K562 (cell line): ENCODE data around the gene ZBTB8A. TPM values are rescaled to one million over a fixed set of nuclear protein-coding genes. Genes with fewer than 3 reads are reported as not detected.

Experiments
- ATAC-seq: fragments of 200-7000 bp; cut with Tn5 transposase; 3 replicates; pipeline ENCODE4 v1.9.1; 2020; ENCODE audit warnings: moderate library complexity
- BruUV-seq: library from RNA; stranded (reverse); fragments of 400-500 nt; replicated peaks from 2 replicates; lab custom pipeline; 2021; lab: Mats Ljungman, UMichigan
- CTCF ChIA-PET: fragments of 300-600 bp; formaldehyde crosslinking; extraction: SDS; loops from one replicate; lab custom pipeline; 2021; ENCODE audit warnings: low intra/inter-chr PET ratio; lab: Yijun Ruan, JAX
- POLR2A ChIA-PET: fragments of 300-600, 350-650 bp; sonication (Branson Sonifier 250); formaldehyde crosslinking; extraction: SDS; loops from one replicate; lab custom pipeline; 2021; ENCODE audit warnings: antibody characterized with exemption, inconsistent platforms; lab: Yijun Ruan, JAX
- DNase-seq, 4 experiments: peaks; one replicate each; pipeline versions ENCODE4 v3.0.0 to v3.0.0-alpha.2; 2011 to 2018; ENCODE audit warnings: low spot score in 3 of 4, mixed read lengths in 3 of 4; ENCODE audit errors: extremely low read depth in 1 of 4
- FAIRE-seq: peaks from 2 replicates; lab custom pipeline; 2011; peaks lifted over from hg19 to GRCh38; lab: Jason Lieb, UNC
- H2AFZ ChIP-seq: 2 replicates; pipeline ENCODE4 v1.6.0; 2011; ENCODE audit warnings: low read depth, low read length, control low read depth, inconsistent platforms
- H3K27ac ChIP-seq: fragments of 200-600 bp; 3 replicates; pipeline ENCODE4 v1.8.0; 2011; ENCODE audit warnings: low read depth, mild to moderate bottlenecking, control low read depth, inconsistent platforms, low read length, moderate library complexity, mixed read lengths; ENCODE audit errors: extremely low read depth
- H3K27me3 ChIP-seq, 2 experiments: fragments of 300-600 bp in 1 of 2; 2 replicates in 1 of 2; 3 replicates in 1 of 2; pipeline versions ENCODE4 v1.6.0 to v1.8.0; 2011; ENCODE audit warnings: inconsistent platforms in 2 of 2, low read length in 2 of 2, mild to moderate bottlenecking in 1 of 2, mixed read lengths in 1 of 2, moderate library complexity in 1 of 2; ENCODE audit not compliant: control insufficient read depth in 2 of 2, insufficient read depth in 2 of 2
- H3K36me3 ChIP-seq: fragments of 300-600 bp; 3 replicates; pipeline ENCODE4 v1.8.0; 2011; ENCODE audit warnings: mild to moderate bottlenecking, low read length, inconsistent platforms; ENCODE audit not compliant: control insufficient read depth, insufficient read depth
- H3K4me1 ChIP-seq, 2 experiments: fragments of 200-600 bp in 1 of 2; replicated peaks in 1 of 2; 2 replicates in 1 of 2; 3 replicates in 1 of 2; pipeline versions ENCODE4 v1.5.1 to v1.8.0; 2011; ENCODE audit warnings: inconsistent platforms in 2 of 2, low read length in 2 of 2, mild to moderate bottlenecking in 1 of 2, mixed read lengths in 1 of 2, moderate library complexity in 1 of 2; ENCODE audit not compliant: control insufficient read depth in 2 of 2, insufficient read depth in 2 of 2
- H3K4me2 ChIP-seq: 2 replicates; pipeline ENCODE4 v1.6.1; 2011; ENCODE audit warnings: low read length, control low read depth, inconsistent platforms, mixed read lengths; ENCODE audit not compliant: insufficient read depth
- H3K4me3 ChIP-seq: fragments of 200-600 bp; sonication (generic), shearing (Covaris generic); 2 replicates; pipeline ENCODE4 v1.5.1; 2016; ENCODE audit warnings: control low read depth, inconsistent platforms
- H3K79me2 ChIP-seq: fragments of 200-600 bp; 3 replicates; pipeline ENCODE4 v1.8.0; 2011; ENCODE audit warnings: low read length, inconsistent platforms; ENCODE audit not compliant: control insufficient read depth, insufficient read depth
- H3K9ac ChIP-seq, 2 experiments: 2 replicates each; pipeline versions ENCODE4 v1.6.0 to v1.6.1; 2011; ENCODE audit warnings: low read depth in 2 of 2, low read length in 2 of 2, control low read depth in 1 of 2, inconsistent platforms in 1 of 2, mild to moderate bottlenecking in 1 of 2, mixed read lengths in 1 of 2; ENCODE audit not compliant: insufficient read depth in 1 of 2
- H3K9me1 ChIP-seq: one replicate; pipeline ENCODE4 v1.6.0; 2011; ENCODE audit warnings: inconsistent platforms, mild to moderate bottlenecking, low read length, moderate library complexity; ENCODE audit not compliant: control insufficient read depth, insufficient read depth
- H3K9me3 ChIP-seq: replicated peaks from 2 replicates; pipeline ENCODE4 v1.5.1; 2011; ENCODE audit warnings: low read depth, low read length, inconsistent platforms; ENCODE audit not compliant: control insufficient read depth, insufficient read depth
- H4K20me1 ChIP-seq: replicated peaks from 2 replicates; pipeline ENCODE4 v1.6.1; 2011; ENCODE audit warnings: low read length, inconsistent platforms, mixed read lengths; ENCODE audit not compliant: control insufficient read depth, insufficient read depth
- BMI1 ChIP-seq: fragments of 150-350 bp; IDR thresholded peaks from 2 replicates; pipeline ENCODE4 v1.6.1; 2014; ENCODE audit warnings: low read length
- CEBPB ChIP-seq: fragments of 450-650 bp; IDR thresholded peaks from 2 replicates; pipeline ENCODE4 v1.6.1; 2016; ENCODE audit warnings: missing genetic modification characterization, missing compliant biosample characterization
- CEBPG ChIP-seq, 3 experiments: fragments of 200-800 bp in 1 of 3; sonication (Bioruptor generic) in 1 of 3; sonication (generic) in 1 of 3; formaldehyde crosslinking in 1 of 3; IDR thresholded peaks in 2 of 3; conservative IDR thresholded peaks in 1 of 3; 2 replicates each; pipeline versions ENCODE4 v1.6.1 to v1.8.0; 2016 to 2022; ENCODE audit warnings: missing compliant biosample characterization in 2 of 3, missing genetic modification characterization in 2 of 3, mild to moderate bottlenecking in 1 of 3, missing genetic modification reagents in 1 of 3
- GABPB1 ChIP-seq: sonication (generic); formaldehyde crosslinking; IDR thresholded peaks from 2 replicates; pipeline ENCODE4 v1.8.0; 2022; ENCODE audit warnings: mild to moderate bottlenecking, missing genetic modification reagents
- SNAPC5 ChIP-seq: fragments of 250-450 bp; sonication (Bioruptor Pico); IDR thresholded peaks from 2 replicates; pipeline ENCODE4 v1.8.0; 2021; ENCODE audit warnings: moderate library complexity, mild to moderate bottlenecking, inconsistent platforms
- TCFL5 ChIP-seq: fragments of 250-450 bp; sonication (Bioruptor Pico); conservative IDR thresholded peaks from 2 replicates; pipeline ENCODE4 v1.6.1; 2021; ENCODE audit warnings: mild to moderate bottlenecking, moderate library complexity, matching md5 sums
- ZEB2 ChIP-seq: fragments of 450-650 bp; IDR thresholded peaks from 2 replicates; pipeline ENCODE4 v1.6.1; 2016
- ZFP36 ChIP-seq: fragments of 150-350 bp; IDR thresholded peaks from 2 replicates; pipeline ENCODE4 v1.6.1; 2018; ENCODE audit warnings: low read length, low read depth; ENCODE audit not compliant: partially characterized antibody
- ZKSCAN3 ChIP-seq: fragments of 250-450 bp; sonication (Bioruptor Pico); IDR thresholded peaks from 2 replicates; pipeline ENCODE4 v1.4.0; 2020
- ZNF165 ChIP-seq: fragments of 250-450 bp; sonication (Bioruptor Pico); IDR thresholded peaks from 2 replicates; pipeline ENCODE4 v1.4.0; 2020; ENCODE audit warnings: borderline replicate concordance
- ZNF263 ChIP-seq: sonication (generic); formaldehyde crosslinking; IDR thresholded peaks from 2 replicates; pipeline ENCODE4 v1.8.0; 2022; ENCODE audit warnings: mild to moderate bottlenecking, missing genetic modification reagents, borderline replicate concordance
- WGBS: fragments of 100-300 bp; shearing (Covaris generic); methylation state at CpG from one replicate; pipeline ENCODE4 v1.1.6; 2016; ENCODE audit warnings: low coverage, mixed read lengths; ENCODE audit not compliant: insufficient coverage; ENCODE audit errors: missing lambda C conversion rate; 5-methylcytosine and 5-hydroxymethylcytosine counted together
- in situ Hi-C: fragments of 300-500 bp; cut with MboI; formaldehyde crosslinking; loops from 4 replicates; pipeline ENCODE4 v1.15.0; 2018; ENCODE audit warnings: inconsistent platforms, mixed read lengths
- intact Hi-C: fragments of 100-400 bp; cut with micrococcal nuclease; formaldehyde crosslinking; loops from 2 replicates; pipeline ENCODE4 v1.14.2; 2022
- polyA plus RNA-seq, 8 experiments: library from polyadenylated mRNA; depleted of rRNA in 4 of 8; stranded (reverse) in 5 of 8; unstranded in 3 of 8; fragments of >200 nt; fragmentation: Nextera tagmentation in 2 of 8; fragmentation: Illumina TruSeq in 1 of 8; extraction: Ambion mirVana in 2 of 8; extraction: Trizol in 1 of 8; gene quantifications; 2 replicates each; pipeline versions ENCODE4 v1.2.1 to v1.2.3, GENCODE V29; 2011 to 2014; ENCODE audit warnings: inconsistent platforms in 1 of 8, missing spikeins in 1 of 8
- total RNA-seq, 7 experiments: library from RNA; depleted of rRNA in 6 of 7; stranded (reverse); fragments of >200 nt in 6 of 7; fragmentation: Illumina TruSeq in 2 of 7; extraction: Trizol in 2 of 7; gene quantifications; 2 replicates each; pipeline versions ENCODE4 v1.2.1 to v1.2.3, GENCODE V29; 2011 to 2021; ENCODE audit warnings: low replicate concordance in 1 of 7
- TF ChIP-seq, protein P1 (sequence below): sonication (generic); formaldehyde crosslinking; IDR thresholded peaks from 2 replicates; pipeline ENCODE4 v1.5.0; 2020; ENCODE audit warnings: missing genetic modification reagents

ZBTB8A gene
- total and polyA plus RNA-seq, 9 of the 15 experiments (the other 6 are each of a cell fraction or from before 2014, with no cell fraction given) = 0.01 to 0.64 (median 0.09) TPM

DNA sequence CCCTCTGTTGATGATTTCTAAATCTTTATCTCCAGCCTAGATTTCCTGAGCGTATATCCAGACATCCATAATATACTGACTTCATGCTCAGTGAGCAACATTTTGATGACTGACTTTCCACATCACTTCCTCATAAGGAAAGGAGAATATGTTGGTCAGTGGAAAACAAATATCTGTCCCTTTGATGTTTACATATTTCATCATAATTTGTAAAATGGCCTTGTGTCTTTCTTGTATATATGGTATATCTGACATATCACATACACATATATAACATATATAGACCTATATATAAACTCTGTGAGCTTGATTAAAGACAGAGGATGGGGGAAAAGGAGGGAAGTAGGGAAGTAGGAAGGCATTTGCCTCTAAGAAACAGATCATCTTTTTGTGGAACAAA, 18.6 kb downstream of the ZBTB8A start:
- intact Hi-C loops (no loop called here), in situ Hi-C loops (no loop called here)
- no peak overlapping the region for H3K4me2 ChIP-seq
- no peaks in the 10 kb centered on the region for H3K4me1 ChIP-seq
- DNase-seq (no peak), FAIRE-seq (no peak), ATAC-seq (no peak)
- no peaks in the 10 kb centered on the region for H3K36me3 ChIP-seq
- no peak overlapping the region for H3K4me3 ChIP-seq
- CTCF ChIA-PET = no interaction called here
- no TSS peak for BruUV-seq
- no peaks in the 10 kb centered on the region for H3K9me1 ChIP-seq
- no peaks in the 10 kb centered on the region for H3K79me2 ChIP-seq
- H3K9ac ChIP-seq = no peak overlapping the region
- H4K20me1 ChIP-seq = no peaks in the 10 kb centered on the region
- POLR2A ChIA-PET = interaction anchor here (1.4 to 3.1 kb wide), 2 partner anchors 9 to 93 kb away, joined by 3 to 8 read pairs; partner anchors contain the start of gene RBBP4
- no peaks in the 10 kb centered on the region for H3K9me3 ChIP-seq
- H2AFZ ChIP-seq = no peak overlapping the region
- peaks cover 3 to 34% of the 10 kb centered on the region in 2 experiments; a peak in 4 of 5 replicates for H3K27me3 ChIP-seq
- 7% methylated on average over 1 of the region's 1 CpG for WGBS
- TF ChIP-seq CEBPB (tag) (peak; percentile 63), CEBPG (CRISPR knock-in tag; IDR thresholded peaks at IDR 0.05) (no peak), CEBPG (tag; conservative IDR thresholded peaks at IDR 0.05 in 1 of 2, IDR thresholded peaks at IDR 0.05 in 1 of 2) (peak; percentile 62 to 67)
- TF ChIP-seq, protein P1, sequence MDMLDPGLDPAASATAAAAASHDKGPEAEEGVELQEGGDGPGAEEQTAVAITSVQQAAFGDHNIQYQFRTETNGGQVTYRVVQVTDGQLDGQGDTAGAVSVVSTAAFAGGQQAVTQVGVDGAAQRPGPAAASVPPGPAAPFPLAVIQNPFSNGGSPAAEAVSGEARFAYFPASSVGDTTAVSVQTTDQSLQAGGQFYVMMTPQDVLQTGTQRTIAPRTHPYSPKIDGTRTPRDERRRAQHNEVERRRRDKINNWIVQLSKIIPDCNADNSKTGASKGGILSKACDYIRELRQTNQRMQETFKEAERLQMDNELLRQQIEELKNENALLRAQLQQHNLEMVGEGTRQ (CRISPR knock-in tag) = no peak
- TF ChIP-seq, all 486 proteins: peak for 2
- no peak overlapping the region for H3K27ac ChIP-seq

GRCh38 chr1:32568929-32569328, 29.7 kb downstream of the ZBTB8A start:
- ChIA-PET CTCF (no interaction called here), POLR2A (interaction anchor here (0.6 to 0.7 kb wide), 3 partner anchors 21 to 34 kb away, joined by 3 read pairs; no protein-coding TSS in a partner anchor)
- no peak overlapping the region for H3K27ac ChIP-seq
- in situ Hi-C loops = no loop called here
- H3K36me3 ChIP-seq = no peaks in the 10 kb centered on the region
- no peak overlapping the region for H3K4me2 ChIP-seq
- no peak overlapping the region for H3K9ac ChIP-seq
- no peaks in the 10 kb centered on the region for H3K79me2 ChIP-seq
- no peak for FAIRE-seq
- no peak overlapping the region for H3K4me3 ChIP-seq
- no peaks in the 10 kb centered on the region for H4K20me1 ChIP-seq
- no peak overlapping the region for H2AFZ ChIP-seq
- intact Hi-C loops = no loop called here
- no TSS peak for BruUV-seq
- WGBS = 0% methylated on average over 2 of the region's 2 CpGs
- peaks cover 12% of the 10 kb centered on the region in 2 experiments; a peak in 4 of 5 replicates for H3K27me3 ChIP-seq
- H3K9me1 ChIP-seq = no peaks in the 10 kb centered on the region
- DNase-seq = no peak
- no peaks in the 10 kb centered on the region for H3K9me3 ChIP-seq
- no peaks in the 10 kb centered on the region for H3K4me1 ChIP-seq
- no peak for ATAC-seq
- TF ChIP-seq ZFP36 (peak; percentile 59), ZNF165 (CRISPR knock-in tag) (no peak), GABPB1 (CRISPR knock-in tag) (no peak), TCFL5 (no peak), SNAPC5 (no peak), ZEB2 (no peak), ZKSCAN3 (CRISPR knock-in tag) (no peak), BMI1 (no peak), ZNF263 (CRISPR knock-in tag) (no peak)
